ENCODE results near the gene TXNL1. TPM values are rescaled to one million over a fixed set of nuclear protein-coding genes. Genes with fewer than 3 reads are reported as not detected.

The TXNL1 gene
- total RNA-seq, 1 experiment from 2014 or later: 54.5 TPM

- no TSS peak for BruUV-seq (replicated peaks)
- no peak for DNase-seq
- no peak overlapping the region for H3K4me2 ChIP-seq
- intact Hi-C loops (cut with micrococcal nuclease; ENCODE audit: unreplicated experiment): no loop called here
- no peak overlapping the region for H3K4me3 ChIP-seq
- H2AFZ ChIP-seq: no peak overlapping the region
- CTCF ChIA-PET: no interaction called here
- POLR2A ChIA-PET (ENCODE audit: unreplicated experiment): no interaction called here
- H3K4me1 ChIP-seq (replicated peaks; ENCODE audit: insufficient read depth): 0 out of 2 replicates have a peak, but pooled peaks cover 10% of the 10 kb centered on the region
- H3K9me2 ChIP-seq (ENCODE audit: insufficient read depth): no peaks in the 10 kb centered on the region
- H3K9me3 ChIP-seq (ENCODE audit: insufficient read depth, low read depth): no peaks in the 10 kb centered on the region
- H3K36me3 ChIP-seq (ENCODE audit: low read depth): no peaks in the 10 kb centered on the region
- no peaks in the 10 kb centered on the region for H4K20me1 ChIP-seq (ENCODE audit: insufficient read depth)
- no peak for TF ChIP-seq EZH2 (IDR thresholded peaks at IDR 0.05; ENCODE audit: low read depth)
- TF ChIP-seq CTCF (conservative IDR thresholded peaks at IDR 0.05): no peak
- peaks cover 10% of the 10 kb centered on the region; the same call in 1 of the 2 replicates for H3F3A ChIP-seq (ENCODE audit: insufficient read depth, low read depth)
- no peak overlapping the region for H3K27ac ChIP-seq
- no peaks in the 10 kb centered on the region for H3K79me2 ChIP-seq (ENCODE audit: low read depth)
- no peaks in the 10 kb centered on the region for H3K27me3 ChIP-seq (ENCODE audit: insufficient read depth, low read depth)
Measured at GRCh38 chr18:56568986-56569385, 69.4 kb downstream of the TXNL1 start.

GRCh38 chr18:56565551-56566345 lies 72.6 kb downstream of the TXNL1 start:
- H3K79me2 ChIP-seq (ENCODE audit: low read depth): no peaks in the 10 kb centered on the region
- H3K27me3 ChIP-seq (ENCODE audit: insufficient read depth, low read depth): no peaks in the 10 kb centered on the region
- H3K4me1 ChIP-seq (replicated peaks; ENCODE audit: insufficient read depth): 0 out of 2 replicates have a peak, but pooled peaks cover 10% of the 10 kb centered on the region
- no peaks in the 10 kb centered on the region for H3K9me2 ChIP-seq (ENCODE audit: insufficient read depth)
- no peaks in the 10 kb centered on the region for H3K36me3 ChIP-seq (ENCODE audit: low read depth)
- intact Hi-C loops (cut with micrococcal nuclease; ENCODE audit: unreplicated experiment): no loop called here
- peak overlapping the region; percentile 40; the same call in 1 of the 2 replicates for H3K27ac ChIP-seq
- no TSS peak for BruUV-seq (replicated peaks)
- CTCF ChIA-PET: no interaction called here
- H4K20me1 ChIP-seq (ENCODE audit: insufficient read depth): no peaks in the 10 kb centered on the region
- POLR2A ChIA-PET (ENCODE audit: unreplicated experiment): no interaction called here
- TF ChIP-seq EZH2 (IDR thresholded peaks at IDR 0.05; ENCODE audit: low read depth) (no peak), CTCF (conservative IDR thresholded peaks at IDR 0.05) (no peak)
- H3K4me3 ChIP-seq: no peak overlapping the region
- H3K4me2 ChIP-seq: peak overlapping the region; percentile 17
- DNase-seq: peak in 1 of 2 experiments; percentile 67
- peaks cover 10% of the 10 kb centered on the region; the same call in 1 of the 2 replicates for H3F3A ChIP-seq (ENCODE audit: insufficient read depth, low read depth)
- H3K9me3 ChIP-seq (ENCODE audit: insufficient read depth, low read depth): no peaks in the 10 kb centered on the region
- peak overlapping the region; percentile 64; the same call in 1 of the 2 replicates for H2AFZ ChIP-seq

DNA sequence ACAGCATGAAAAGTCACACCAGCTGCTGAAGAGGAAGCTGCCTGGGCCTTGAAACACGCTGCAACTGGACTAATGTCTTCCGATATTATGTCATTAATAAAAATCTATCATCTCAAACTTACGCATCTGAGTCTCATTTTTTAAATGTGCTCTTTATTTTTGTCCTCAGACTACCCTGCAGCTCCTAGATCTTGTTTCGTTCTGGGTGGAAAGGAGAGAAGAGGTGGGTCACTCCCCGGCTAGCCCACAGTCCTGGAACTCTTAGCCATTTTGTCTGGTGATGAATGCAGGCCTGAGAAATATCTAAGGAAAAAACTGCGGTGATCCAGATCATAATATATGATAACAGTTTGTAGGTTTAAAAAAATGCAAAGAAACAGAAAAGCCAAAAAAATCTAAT lies 73.3 kb downstream of the TXNL1 start:
- BruUV-seq (replicated peaks): no TSS peak
- Histone ChIP-seq H3K4me3 (no peak overlapping the region), H3K4me2 (no peak overlapping the region), H3K9me3 (ENCODE audit: insufficient read depth, low read depth) (no peaks in the 10 kb centered on the region), H3K27ac (no peak overlapping the region), H2AFZ (no peak overlapping the region), H3F3A (ENCODE audit: insufficient read depth, low read depth) (peaks cover 10% of the 10 kb centered on the region; the same call in 1 of the 2 replicates), H3K79me2 (ENCODE audit: low read depth) (no peaks in the 10 kb centered on the region), H3K36me3 (ENCODE audit: low read depth) (no peaks in the 10 kb centered on the region), H3K9me2 (ENCODE audit: insufficient read depth) (no peaks in the 10 kb centered on the region), H3K4me1 (replicated peaks; ENCODE audit: insufficient read depth) (0 out of 2 replicates have a peak, but pooled peaks cover 10% of the 10 kb centered on the region), H4K20me1 (ENCODE audit: insufficient read depth) (no peaks in the 10 kb centered on the region), H3K27me3 (ENCODE audit: insufficient read depth, low read depth) (no peaks in the 10 kb centered on the region)
- DNase-seq: no peak
- ChIA-PET POLR2A (ENCODE audit: unreplicated experiment) (no interaction called here), CTCF (no interaction called here)
- TF ChIP-seq EZH2 (IDR thresholded peaks at IDR 0.05; ENCODE audit: low read depth) (no peak), CTCF (conservative IDR thresholded peaks at IDR 0.05) (no peak)
- intact Hi-C loops (cut with micrococcal nuclease; ENCODE audit: unreplicated experiment): no loop called here

All from PC-9 (cell line).